Common myeloid progenitor, CD34-positive (primary cell): ENCODE data around the gene P3H2.

Source experiments
- CTCF ChIA-PET: fragments of 350-600 bp; sonication (Branson Sonifier 250); formaldehyde crosslinking; loops from one replicate; lab custom pipeline; 2021; ENCODE audit warnings: antibody characterized with exemption; lab: Charles Lee
- POLR2A ChIA-PET: fragments of 350-600 bp; sonication (Branson Sonifier 250); formaldehyde crosslinking; loops from one replicate; lab custom pipeline; 2021; ENCODE audit warnings: antibody characterized with exemption; lab: Charles Lee
- DNase-seq, 3 donors: peaks; one replicate each; pipeline versions ENCODE4 v3.0.0 to v3.0.0-alpha.2; 2013
- H3K27ac ChIP-seq, 2 experiments: 1 replicate in 1 of 2; 2 replicates in 1 of 2; pipeline ENCODE4 v1.7.0; 2013; ENCODE audit warnings: inconsistent platforms in 2 of 2, low read length in 2 of 2, mild to moderate bottlenecking in 2 of 2, low read depth in 1 of 2, moderate library complexity in 1 of 2; ENCODE audit not compliant: severe bottlenecking in 2 of 2, insufficient read depth in 1 of 2, poor library complexity in 1 of 2
- H3K27me3 ChIP-seq, 5 experiments: replicated peaks in 2 of 5; 1 replicate in 3 of 5; 2 replicates in 2 of 5; pipeline versions ENCODE4 v1.6.1 to v1.7.0; 2013; ENCODE audit warnings: low read length in 4 of 5, mild to moderate bottlenecking in 2 of 5, moderate library complexity in 2 of 5, inconsistent platforms in 1 of 5; ENCODE audit not compliant: insufficient read depth in 5 of 5, control insufficient read depth in 4 of 5
- H3K36me3 ChIP-seq, 4 experiments: 1 replicate in 2 of 4; 2 replicates in 2 of 4; pipeline versions ENCODE4 v1.6.1 to v1.7.0; 2013; ENCODE audit warnings: low read length in 3 of 4, control low read depth in 1 of 4, mild to moderate bottlenecking in 1 of 4; ENCODE audit not compliant: control insufficient read depth in 4 of 4, insufficient read depth in 4 of 4
- H3K4me1 ChIP-seq, 4 experiments: 1 replicate in 3 of 4; 2 replicates in 1 of 4; pipeline versions ENCODE4 v1.6.1 to v1.7.1; 2013; ENCODE audit warnings: low read length in 3 of 4, mild to moderate bottlenecking in 3 of 4, control low read depth in 1 of 4, inconsistent platforms in 1 of 4, moderate library complexity in 1 of 4; ENCODE audit not compliant: control insufficient read depth in 4 of 4, insufficient read depth in 4 of 4; ENCODE audit errors: control extremely low read depth in 1 of 4
- H3K4me3 ChIP-seq, 7 experiments: 1 replicate in 4 of 7; 2 replicates in 3 of 7; pipeline versions ENCODE4 v1.5.1 to v1.7.0; 2013; ENCODE audit warnings: mild to moderate bottlenecking in 7 of 7, low read length in 6 of 7, moderate library complexity in 6 of 7, inconsistent platforms in 2 of 7, low read depth in 2 of 7, control low read depth in 1 of 7; ENCODE audit not compliant: insufficient read depth in 4 of 7, control insufficient read depth in 1 of 7; ENCODE audit errors: extremely low read depth in 1 of 7
- H3K9me3 ChIP-seq, 5 experiments: 1 replicate in 4 of 5; 2 replicates in 1 of 5; pipeline versions ENCODE4 v1.6.1 to v1.7.1; 2013; ENCODE audit warnings: low read length in 4 of 5, mild to moderate bottlenecking in 2 of 5, inconsistent platforms in 1 of 5, low read depth in 1 of 5, moderate library complexity in 1 of 5; ENCODE audit not compliant: control insufficient read depth in 4 of 5, insufficient read depth in 2 of 5; ENCODE audit errors: control extremely low read depth in 1 of 5
- WGBS: methylation state at CpG from one replicate; pipeline ENCODE4 v1.1.5; 2013; ENCODE audit not compliant: insufficient coverage; 5-methylcytosine and 5-hydroxymethylcytosine counted together

P3H2 gene

DNA sequence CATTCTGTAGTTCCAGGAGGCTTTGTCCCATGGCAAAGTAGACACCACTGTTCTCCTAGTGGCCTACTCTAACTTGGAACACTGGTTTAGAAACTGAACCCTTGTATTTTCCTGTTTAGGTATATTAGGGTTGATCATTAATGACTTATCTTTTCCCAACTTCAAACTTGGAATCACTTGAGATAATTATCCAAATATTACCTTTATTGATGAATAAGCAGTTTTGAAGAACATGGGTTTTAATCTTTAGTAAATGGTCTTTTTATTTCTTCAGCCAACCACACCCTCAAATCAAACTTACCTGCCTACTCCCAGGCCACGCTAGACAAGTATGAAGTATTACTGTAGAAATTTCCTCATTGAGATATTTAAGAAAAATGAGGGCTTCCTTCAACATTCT lies 6.5 kb upstream of the P3H2 start:
- H3K27me3 ChIP-seq: peaks cover 0 to 10% (median 4%) of the 10 kb centered on the region in 5 experiments
- no CpG with 5 or more reads among the region's 1 CpG for WGBS
- no peaks in the 10 kb centered on the region for H3K36me3 ChIP-seq
- POLR2A ChIA-PET: no interaction called here
- H3K9me3 ChIP-seq: no peaks in the 10 kb centered on the region
- CTCF ChIA-PET: no interaction called here
- H3K4me1 ChIP-seq: no peaks in the 10 kb centered on the region
- H3K27ac ChIP-seq: no peak overlapping the region
- DNase-seq: no peak
- no peak overlapping the region for H3K4me3 ChIP-seq

DNA sequence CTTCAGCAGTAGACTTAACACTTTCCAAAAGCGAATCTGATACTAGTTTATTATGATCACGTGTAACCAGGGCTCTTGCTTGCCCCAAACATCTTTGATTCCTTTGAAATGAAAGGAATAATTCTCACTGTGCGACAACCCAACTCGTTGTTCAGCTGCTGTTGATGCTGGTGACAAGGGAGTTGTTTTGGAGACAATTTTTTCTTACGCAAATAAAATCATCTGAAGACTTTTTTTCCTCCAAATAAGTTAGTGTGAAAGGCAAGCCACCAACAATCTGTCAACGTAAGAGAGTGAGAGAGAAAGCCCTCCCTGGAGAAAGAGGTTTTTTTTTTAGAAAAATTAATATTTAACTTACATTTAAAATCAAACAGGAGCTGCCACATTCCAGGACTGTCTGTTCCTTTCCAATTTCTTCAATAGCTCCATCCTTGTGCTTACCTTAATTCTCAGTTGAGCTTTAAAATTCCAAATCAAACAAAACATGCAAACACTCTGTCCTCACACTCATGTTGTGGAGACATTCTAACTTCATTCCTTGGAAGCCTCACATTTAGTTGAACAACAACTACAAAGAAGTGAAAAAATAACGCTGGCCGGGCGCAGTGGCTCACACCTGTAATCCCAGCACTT lies 4.9 kb upstream of the P3H2 start:
- ChIA-PET POLR2A (no interaction called here), CTCF (no interaction called here)
- H3K27me3 ChIP-seq: peaks cover 0 to 19% (median 4%) of the 10 kb centered on the region in 5 experiments
- H3K9me3 ChIP-seq: no peaks in the 10 kb centered on the region
- H3K36me3 ChIP-seq: no peaks in the 10 kb centered on the region
- no peak overlapping the region for H3K27ac ChIP-seq
- no peak for DNase-seq
- peaks cover 0 to 10% (median 8%) of the 10 kb centered on the region in 4 experiments for H3K4me1 ChIP-seq
- H3K4me3 ChIP-seq: no peak overlapping the region
- WGBS: 100% methylated on average over 5 of the region's 9 CpGs

DNA sequence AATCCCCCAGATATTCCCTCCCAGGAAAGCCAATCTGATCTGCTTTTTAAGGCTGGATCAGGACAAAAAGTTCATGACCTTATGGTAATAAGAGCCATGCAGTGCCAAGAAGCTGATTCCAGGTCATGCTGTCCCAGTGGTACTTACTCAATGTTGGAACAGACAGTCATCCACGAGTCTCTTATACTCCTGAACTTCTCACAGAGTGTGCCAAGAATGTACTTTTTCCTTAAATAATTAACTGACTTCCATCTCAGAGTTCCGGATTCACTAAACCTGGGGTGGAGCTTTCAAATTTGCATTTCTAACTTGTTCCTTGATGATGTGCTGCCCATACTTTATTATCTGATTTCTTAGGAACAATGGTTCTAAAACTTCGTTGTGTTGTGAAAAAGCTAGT lies 3.4 kb upstream of the P3H2 start:
- WGBS: 100% methylated on average over 2 of the region's 3 CpGs
- no peaks in the 10 kb centered on the region for H3K36me3 ChIP-seq
- H3K4me3 ChIP-seq: no peak overlapping the region
- POLR2A ChIA-PET: no interaction called here
- no peak for DNase-seq
- CTCF ChIA-PET: no interaction called here
- no peaks in the 10 kb centered on the region for H3K9me3 ChIP-seq
- H3K4me1 ChIP-seq: peaks cover 0 to 18% (median 14%) of the 10 kb centered on the region in 4 experiments
- peaks cover 5 to 34% (median 8%) of the 10 kb centered on the region in 5 experiments for H3K27me3 ChIP-seq
- H3K27ac ChIP-seq: no peak overlapping the region

DNA sequence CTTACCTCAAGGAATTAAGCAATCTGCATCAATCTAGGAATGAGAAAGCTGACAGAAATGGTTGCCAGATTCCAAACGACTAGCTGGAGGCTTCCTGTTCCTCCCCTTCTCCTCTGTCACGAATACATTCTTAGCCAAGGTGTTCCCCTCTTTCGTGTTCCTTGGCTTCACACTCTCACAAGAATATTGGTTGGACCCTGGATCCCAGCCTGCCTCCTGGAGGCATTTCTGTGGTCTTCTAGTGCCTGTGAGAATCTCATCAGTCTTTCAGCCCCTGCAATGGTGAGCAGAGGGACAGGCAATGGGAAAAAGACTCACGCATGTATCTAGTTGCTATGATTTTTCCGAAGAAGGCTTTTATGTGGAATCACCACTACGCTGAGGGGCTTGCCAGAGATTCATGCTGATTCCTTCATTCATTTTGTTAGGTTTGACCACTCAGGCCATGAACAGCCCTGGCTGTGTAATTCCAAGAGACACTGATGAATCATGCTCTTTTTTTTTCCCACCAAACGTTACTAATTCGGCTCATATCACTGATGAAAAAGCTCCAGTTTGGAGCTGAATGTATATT lies 1.6 kb upstream of the P3H2 start:
- Histone ChIP-seq H3K27ac (no peak overlapping the region), H3K27me3 (peaks cover 5 to 42% (median 10%) of the 10 kb centered on the region in 5 experiments), H3K4me1 (peaks cover 0 to 18% (median 14%) of the 10 kb centered on the region in 4 experiments), H3K9me3 (no peaks in the 10 kb centered on the region), H3K36me3 (no peaks in the 10 kb centered on the region), H3K4me3 (no peak overlapping the region)
- WGBS: 85% methylated on average over 6 of the region's 8 CpGs
- POLR2A ChIA-PET: no interaction called here
- CTCF ChIA-PET: interaction anchor here (3.3 kb wide), 1 partner anchor 161 kb away, joined by 20 read pairs; no protein-coding TSS in a partner anchor
- no peak for DNase-seq

DNA sequence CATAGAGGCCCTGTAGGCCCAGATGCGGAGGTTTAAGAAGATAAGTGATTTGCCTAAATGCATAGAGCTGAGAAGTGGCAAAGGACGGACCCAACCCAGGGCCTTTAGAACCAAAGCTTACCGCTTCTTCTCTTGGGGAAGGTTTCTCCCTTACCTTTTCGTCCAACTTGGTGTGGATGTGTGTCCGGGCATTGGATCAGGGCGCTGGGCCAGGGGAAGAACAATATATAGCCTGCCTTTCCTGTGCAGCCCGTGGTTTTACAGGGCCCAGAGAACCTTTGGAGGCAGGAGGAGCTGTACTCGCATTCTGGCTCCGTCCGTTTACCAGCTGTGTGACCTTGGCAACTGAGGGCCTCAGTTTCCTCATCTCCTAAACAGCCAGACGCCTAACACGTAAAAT lies 686 bp upstream of the P3H2 start:
- H3K9me3 ChIP-seq: no peaks in the 10 kb centered on the region
- no peak overlapping the region for H3K27ac ChIP-seq
- peaks cover 5 to 42% (median 10%) of the 10 kb centered on the region in 5 experiments for H3K27me3 ChIP-seq
- no peaks in the 10 kb centered on the region for H3K36me3 ChIP-seq
- WGBS: 87% methylated on average over 9 of the region's 12 CpGs
- ChIA-PET CTCF (interaction anchor here (0.7 to 3.3 kb wide), 13 partner anchors 10 to 160 kb away, joined by 3 to 20 read pairs (median 4); no protein-coding TSS in a partner anchor), POLR2A (no interaction called here)
- no peak overlapping the region for H3K4me3 ChIP-seq
- peaks cover 0 to 18% (median 14%) of the 10 kb centered on the region in 4 experiments for H3K4me1 ChIP-seq
- DNase-seq: no peak

DNA sequence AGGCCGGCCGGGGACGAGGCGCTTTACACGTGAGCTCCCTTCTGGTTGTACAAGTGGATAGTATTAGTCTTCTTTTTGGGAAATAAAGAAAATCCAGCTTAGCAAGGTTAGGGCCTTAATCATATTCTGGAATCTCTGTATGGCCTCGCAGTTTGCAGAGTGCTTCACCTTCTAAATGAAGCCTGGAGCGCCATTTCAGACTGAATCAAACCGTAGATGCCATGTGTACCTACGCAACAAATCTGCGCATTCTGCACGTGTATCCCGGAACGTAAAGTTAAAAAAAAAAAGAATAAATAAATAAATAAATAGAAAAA lies 322 bp upstream of the P3H2 start:
- Histone ChIP-seq H3K27me3 (peaks cover 5 to 42% (median 10%) of the 10 kb centered on the region in 5 experiments), H3K36me3 (no peaks in the 10 kb centered on the region), H3K4me1 (peaks cover 0 to 18% (median 14%) of the 10 kb centered on the region in 4 experiments), H3K27ac (no peak overlapping the region), H3K4me3 (peak overlapping the region in 6 of 7 experiments; percentile 50 to 79 (median 69)), H3K9me3 (no peaks in the 10 kb centered on the region)
- CTCF ChIA-PET: interaction anchor here (0.7 to 3.3 kb wide), 16 partner anchors 9 to 160 kb away, joined by 3 to 20 read pairs (median 4); no protein-coding TSS in a partner anchor
- POLR2A ChIA-PET: interaction anchor here (0.6 kb wide), 1 partner anchor 94 kb away, joined by 5 read pairs; no protein-coding TSS in a partner anchor
- DNase-seq: no peak
- 0% methylated on average over 3 of the region's 13 CpGs for WGBS
